HepG2 (cell line): Measurements from ENCODE around the gene BRD1. TPM values are rescaled to one million over a fixed set of nuclear protein-coding genes. Genes with fewer than 3 reads are reported as not detected.

Experiments
- ATAC-seq: fragments of 200-7000 bp; cut with Tn5 transposase; 3 replicates; pipeline ENCODE4 v1.9.1; 2020; ENCODE audit warnings: mild to moderate bottlenecking, moderate library complexity
- BruUV-seq: library from RNA; stranded (reverse); fragments of 400-500 nt; replicated peaks from 2 replicates; lab custom pipeline; 2021; lab: Mats Ljungman, UMichigan
- CTCF ChIA-PET: fragments of 300-600 bp; formaldehyde crosslinking; extraction: SDS; loops from one replicate; lab custom pipeline; 2021; ENCODE audit warnings: low total read pairs, inconsistent platforms, low intra/inter-chr PET ratio; lab: Yijun Ruan, JAX
- POLR2A ChIA-PET: fragments of 350-600 bp; sonication (Branson Sonifier 250); formaldehyde crosslinking; loops from one replicate; lab custom pipeline; 2020; ENCODE audit warnings: antibody characterized with exemption, inconsistent platforms; lab: Yijun Ruan, JAX
- DNase-seq: peaks from one replicate; pipeline ENCODE4 v3.0.0-alpha.2; 2015; ENCODE audit warnings: low spot score
- FAIRE-seq: peaks from 3 replicates; lab custom pipeline; 2011; peaks lifted over from hg19 to GRCh38; lab: Jason Lieb, UNC
- H2AFZ ChIP-seq: one replicate; pipeline ENCODE4 v1.6.1; 2011; ENCODE audit warnings: low read length, inconsistent platforms
- H3K27ac ChIP-seq: fragments of 300-600 bp; 3 replicates; pipeline ENCODE4 v1.8.0; 2011; ENCODE audit warnings: mixed run types, mild to moderate bottlenecking, mixed read lengths, low read length, inconsistent platforms; ENCODE audit not compliant: insufficient read depth; ENCODE audit errors: extremely low read length
- H3K27me3 ChIP-seq, 2 experiments: fragments of 200-600 bp in 1 of 2; 2 replicates in 1 of 2; 3 replicates in 1 of 2; pipeline versions ENCODE4 v1.6.0 to v1.8.0; 2011; ENCODE audit warnings: low read length in 2 of 2, mild to moderate bottlenecking in 2 of 2, moderate library complexity in 2 of 2, inconsistent platforms in 1 of 2; ENCODE audit not compliant: insufficient read depth in 2 of 2, control insufficient read depth in 1 of 2
- H3K36me3 ChIP-seq, 2 experiments: fragments of 200-600 bp in 1 of 2; replicated peaks in 1 of 2; 2 replicates in 1 of 2; 3 replicates in 1 of 2; pipeline versions ENCODE4 v1.5.1 to v1.8.0; 2011; ENCODE audit warnings: low read length in 2 of 2, inconsistent platforms in 1 of 2; ENCODE audit not compliant: insufficient read depth in 2 of 2, control insufficient read depth in 1 of 2
- H3K4me1 ChIP-seq: 2 replicates; pipeline ENCODE4 v1.5.1; 2012; ENCODE audit warnings: low read length, inconsistent platforms; ENCODE audit not compliant: insufficient read depth
- H3K4me2 ChIP-seq: 2 replicates; pipeline ENCODE4 v1.6.0; 2011; ENCODE audit warnings: low read depth, low read length, inconsistent platforms
- H3K4me3 ChIP-seq, 3 experiments: fragments of 200-600 bp in 1 of 3; sonication (generic), shearing (Covaris generic) in 1 of 3; replicated peaks in 1 of 3; 2 replicates each; pipeline ENCODE4 v1.5.1; 2011 to 2016; ENCODE audit warnings: low read length in 3 of 3, inconsistent platforms in 2 of 3, low read depth in 2 of 3, mild to moderate bottlenecking in 2 of 3, control low read depth in 1 of 3, mixed read lengths in 1 of 3; ENCODE audit not compliant: insufficient read depth in 1 of 3
- H3K79me2 ChIP-seq: one replicate; pipeline ENCODE4 v1.6.1; 2011; ENCODE audit warnings: low read length, inconsistent platforms; ENCODE audit not compliant: insufficient read depth
- H3K9ac ChIP-seq: 2 replicates; pipeline ENCODE4 v1.6.0; 2011; ENCODE audit warnings: mild to moderate bottlenecking, low read depth, low read length, inconsistent platforms; ENCODE audit not compliant: insufficient read depth
- H3K9me3 ChIP-seq: 2 replicates; pipeline ENCODE4 v1.5.1; 2012; ENCODE audit warnings: mild to moderate bottlenecking, low read length
- H4K20me1 ChIP-seq: 2 replicates; pipeline ENCODE4 v1.6.0; 2011; ENCODE audit warnings: inconsistent platforms, mild to moderate bottlenecking, low read length, moderate library complexity; ENCODE audit not compliant: insufficient read depth
- AGO2 ChIP-seq: fragments of 200-400 bp; formaldehyde crosslinking; optimal IDR thresholded peaks from 2 replicates; pipeline ENCODE3; 2017; ENCODE audit warnings: mild to moderate bottlenecking, low read depth, low read length, moderate library complexity
- CCDC6 ChIP-seq: sonication (generic); formaldehyde crosslinking; IDR thresholded peaks from 2 replicates; pipeline ENCODE4 v1.8.1; 2022; ENCODE audit warnings: mild to moderate bottlenecking, missing genetic modification reagents, moderate library complexity
- E2F5 ChIP-seq: sonication (generic); formaldehyde crosslinking; conservative IDR thresholded peaks from 2 replicates; pipeline ENCODE4 v1.4.0; 2020; ENCODE audit warnings: missing genetic modification reagents
- PAXIP1 ChIP-seq: sonication (generic); formaldehyde crosslinking; conservative IDR thresholded peaks from 2 replicates; pipeline ENCODE4 v1.4.0; 2020; ENCODE audit warnings: mild to moderate bottlenecking, missing genetic modification reagents, moderate library complexity
- POLR2AphosphoS2 ChIP-seq: IDR thresholded peaks from 2 replicates; pipeline ENCODE4 v1.6.1; 2011; ENCODE audit warnings: low read depth, low read length, improper control_type of control experiment
- ZNF484 ChIP-seq: sonication (generic); formaldehyde crosslinking; IDR thresholded peaks from 2 replicates; pipeline ENCODE4 v1.5.1; 2020; ENCODE audit warnings: mild to moderate bottlenecking, low read depth, missing genetic modification reagents, borderline replicate concordance
- ZNF839 ChIP-seq: sonication (generic); formaldehyde crosslinking; IDR thresholded peaks from 2 replicates; pipeline ENCODE4 v1.4.0; 2020; ENCODE audit warnings: missing genetic modification reagents, mild to moderate bottlenecking, borderline replicate concordance
- WGBS: methylation state at CpG from one replicate; pipeline ENCODE4 v1.1.6; 2017; ENCODE audit warnings: low lambda C conversion rate; 5-methylcytosine and 5-hydroxymethylcytosine counted together
- in situ Hi-C: cut with HindIII; loops from 2 replicates; pipeline ENCODE4 v1.10.0; 2017; ENCODE audit warnings: low pct_unique_long_range_greater_than_20kb; ENCODE audit not compliant: extremely low pct_ligation_motif_present
- intact Hi-C: fragments of 100-400 bp; cut with micrococcal nuclease; formaldehyde crosslinking; loops from one replicate; pipeline ENCODE4 v1.10.0; 2022; ENCODE audit not compliant: unreplicated experiment
- polyA plus RNA-seq, 8 experiments: library from polyadenylated mRNA; depleted of rRNA in 3 of 8; stranded (reverse) in 7 of 8; unstranded in 1 of 8; fragments of >200 nt; fragmentation: Illumina TruSeq in 4 of 8; extraction: Trizol in 4 of 8; gene quantifications; 2 replicates each; pipeline versions ENCODE4 v1.2.1 to v1.2.3, GENCODE V29; 2011 to 2016; ENCODE audit warnings: low read depth in 4 of 8, missing spikeins in 1 of 8, mixed read lengths in 1 of 8; ENCODE audit not compliant: insufficient read depth in 1 of 8
- total RNA-seq, 5 experiments: library from RNA; depleted of rRNA; stranded (reverse); fragments of >200 nt; fragmentation: Illumina TruSeq; extraction: Trizol; gene quantifications; 2 replicates each; pipeline ENCODE4 v1.2.3, GENCODE V29; 2016; ENCODE audit warnings: low read depth in 1 of 5

BRD1 gene
- total and polyA plus RNA-seq, 2 of the 13 experiments (the other 11 are each of a cell fraction or from before 2014, with no cell fraction given), result 5.1 to 12.0 TPM

- TF ChIP-seq PAXIP1 (CRISPR knock-in tag) (no peak), ZNF484 (CRISPR knock-in tag) (no peak)
- TF ChIP-seq, all 625 proteins: peak for 0
Observed at GRCh38 chr22:49796596-49797270, 30.9 kb downstream of the BRD1 start (continued).

DNA sequence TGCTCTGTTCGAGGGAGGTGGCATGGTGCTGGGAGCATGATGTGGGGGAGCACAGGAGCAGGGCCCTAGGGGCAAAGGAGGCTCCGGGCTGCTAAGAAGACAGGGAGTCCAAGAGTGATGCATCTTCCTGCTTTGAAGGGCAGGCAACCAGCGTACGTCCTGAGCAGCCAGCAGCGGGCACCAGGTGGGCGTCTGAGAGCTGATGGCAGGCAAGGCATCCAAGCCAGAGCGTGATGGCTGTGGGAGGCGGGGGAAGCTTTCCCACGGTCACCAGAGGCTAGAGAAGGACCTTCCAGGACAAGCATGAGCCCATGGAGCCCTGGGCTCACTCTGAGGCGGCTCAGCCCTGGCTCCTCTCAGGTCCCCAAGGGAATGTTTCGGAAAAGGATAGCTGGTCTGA is 32.2 kb downstream of the BRD1 start:
- Histone ChIP-seq H2AFZ (no peak overlapping the region), H3K36me3 (peaks cover 55 to 91% of the 10 kb centered on the region in 2 experiments), H3K27me3 (no peaks in the 10 kb centered on the region), H3K79me2 (peaks cover 29% of the 10 kb centered on the region), H3K4me3 (no peak overlapping the region), H3K27ac (no peak overlapping the region), H3K4me1 (peaks cover under 1% of the 10 kb centered on the region; the same call in 1 of the 2 replicates), H3K4me2 (no peak overlapping the region), H3K9me3 (no peaks in the 10 kb centered on the region), H3K9ac (no peak overlapping the region), H4K20me1 (peaks cover 14% of the 10 kb centered on the region; the same call in 1 of the 2 replicates)
- ATAC-seq (no peak), DNase-seq (no peak), FAIRE-seq (no peak)
- TF ChIP-seq CCDC6 (CRISPR knock-in tag) (no peak), AGO2 (peak; percentile 56), E2F5 (CRISPR knock-in tag) (no peak), POLR2AphosphoS2 (no peak), ZNF839 (CRISPR knock-in tag) (no peak)
- in situ Hi-C loops, result no loop called here
- ChIA-PET POLR2A (no interaction called here), CTCF (no interaction called here)
- WGBS, result 98% methylated on average over 8 of the region's 11 CpGs
- intact Hi-C loops, result no loop called here
- BruUV-seq, result no TSS peak
